GM21786 (cell line): ENCODE measurements around the gene CLDN5.
"Not testable (repeated sequence)": the region's sequence is repeated elsewhere in the genome, so short reads cannot be mapped to it uniquely, and the experiment has no call there.

Source experiments
- ATAC-seq: cut with Tn5 transposase; IDR thresholded peaks from one replicate; pipeline ENCODE4 v1.9.1; 2021; ENCODE audit not compliant: unreplicated experiment

CLDN5 gene

GRCh38 chr22:19548964-19549363 lies 24.8 kb upstream of the CLDN5 start:
- no peak for ATAC-seq

- ATAC-seq, result not testable (repeated sequence)
These were observed 24.2 kb upstream of the CLDN5 start for GRCh38 chr22:19548427-19548826.

- no peak for ATAC-seq
These were observed 23.4 kb upstream of the CLDN5 start for GRCh38 chr22:19547620-19548019.

GRCh38 chr22:19546680-19547079 lies 22.5 kb upstream of the CLDN5 start:
- ATAC-seq, result no peak

- ATAC-seq, result no peak
These were observed 21.7 kb upstream of the CLDN5 start for GRCh38 chr22:19545935-19546207.

GRCh38 chr22:19543970-19544708 lies 19.9 kb upstream of the CLDN5 start:
- no peak for ATAC-seq

- ATAC-seq, result no peak
These were observed 16.2 kb upstream of the CLDN5 start for GRCh38 chr22:19540394-19540793.

- no peak for ATAC-seq
These were observed 13.8 kb upstream of the CLDN5 start for GRCh38 chr22:19537941-19538488.

GRCh38 chr22:19536564-19536963 lies 12.4 kb upstream of the CLDN5 start:
- no peak for ATAC-seq

GRCh38 chr22:19535001-19535400 lies 10.8 kb upstream of the CLDN5 start:
- no peak for ATAC-seq

GRCh38 chr22:19533857-19534256 lies 9.6 kb upstream of the CLDN5 start:
- no peak for ATAC-seq

- ATAC-seq, result no peak
These were observed 8.9 kb upstream of the CLDN5 start for GRCh38 chr22:19533049-19533626.

GRCh38 chr22:19531327-19531726 lies 7.1 kb upstream of the CLDN5 start:
- ATAC-seq, result not testable (repeated sequence)

GRCh38 chr22:19530751-19531150 lies 6.5 kb upstream of the CLDN5 start:
- no peak for ATAC-seq

GRCh38 chr22:19529811-19530210 lies 5.6 kb upstream of the CLDN5 start:
- no peak for ATAC-seq

- ATAC-seq, result no peak
These were observed 3.7 kb upstream of the CLDN5 start for GRCh38 chr22:19527861-19528417.

- ATAC-seq, result no peak
These were observed 3.1 kb upstream of the CLDN5 start for GRCh38 chr22:19527321-19527721.

GRCh38 chr22:19526702-19527111 lies 2.5 kb upstream of the CLDN5 start:
- ATAC-seq, result no peak

- ATAC-seq, result no peak
These were observed 2.0 kb upstream of the CLDN5 start for GRCh38 chr22:19526076-19526701.

- ATAC-seq, result no peak
These were observed 1.5 kb upstream of the CLDN5 start for GRCh38 chr22:19525666-19526065.

- ATAC-seq, result no peak
These were observed 978 bp upstream of the CLDN5 start for GRCh38 chr22:19525116-19525660.
